Lower leg skin (tissue), 3 donors: Measurements from ENCODE around the gene ENPP5.

Experiments
- CTCF ChIP-seq, 3 donors: fragments of 450-650 bp; IDR thresholded peaks; one replicate each; pipeline ENCODE4 v1.5.1; 2016; ENCODE audit warnings: antibody characterized with exemption in 3 of 3, mild to moderate bottlenecking in 3 of 3, moderate library complexity in 2 of 3
- POLR2A ChIP-seq, 2 donors: fragments of 450-650 bp; IDR thresholded peaks; one replicate each; pipeline ENCODE4 v1.6.1; 2016 to 2017; ENCODE audit warnings: antibody characterized with exemption in 2 of 2, mild to moderate bottlenecking in 1 of 2, moderate library complexity in 1 of 2

GRCh38 chr6:46207174-46207573 lies 36.4 kb upstream of the ENPP5 start:
- TF ChIP-seq POLR2A (IDR thresholded peaks at IDR 0.05) (no peak), CTCF (IDR thresholded peaks at IDR 0.05) (no peak)
